NCI-H2107 treated with DMSO at 0.1 percent for 48 hours (cell line): Measurements from ENCODE around the gene ATP6V0A1.
A peak's percentile ranks its signal among the peaks of the same experiment; 100 is the strongest.
"Not testable (repeated sequence)": the region's sequence is repeated elsewhere in the genome, so short reads cannot be mapped to it uniquely, and the experiment has no call there.

Experiments
- DNase-seq: peaks from one replicate; lab custom pipeline; 2025; ENCODE audit not compliant: unreplicated experiment; lab: John Stamatoyannopoulos, UW

Gene ATP6V0A1

DNA sequence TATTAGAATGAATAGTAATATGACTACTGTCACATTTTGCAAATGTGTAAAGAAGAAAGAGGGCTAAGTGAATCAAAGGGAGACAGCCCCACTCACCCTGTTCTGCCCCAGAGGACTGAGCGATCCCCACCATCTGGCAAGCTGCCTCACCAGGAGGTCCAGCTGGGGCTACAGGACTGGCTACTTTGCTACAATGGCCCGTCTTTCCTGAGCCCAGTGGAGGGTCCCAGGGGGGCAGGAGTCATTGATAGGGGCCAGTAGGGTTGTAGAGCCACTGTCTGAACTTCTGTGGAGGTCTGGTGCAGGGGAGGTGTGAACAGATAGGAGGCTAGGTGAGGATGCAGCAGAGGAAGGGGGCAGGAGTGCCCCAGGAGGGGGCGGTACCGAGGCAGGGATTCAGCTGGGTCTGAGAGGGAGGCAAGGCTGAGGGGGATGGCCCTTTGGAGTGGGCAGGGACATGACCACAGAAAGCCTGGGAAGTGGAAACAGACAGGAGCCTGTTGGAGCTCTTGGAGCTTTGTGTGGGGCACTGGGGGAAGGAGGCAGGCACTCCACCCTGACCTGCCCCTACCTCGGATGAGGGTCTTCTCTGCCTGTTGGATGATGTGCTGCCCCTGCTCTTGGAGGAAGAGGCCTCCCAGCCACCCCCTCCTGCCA, 97.4 kb downstream of the ATP6V0A1 start:
- DNase-seq = not testable (repeated sequence)

DNA sequence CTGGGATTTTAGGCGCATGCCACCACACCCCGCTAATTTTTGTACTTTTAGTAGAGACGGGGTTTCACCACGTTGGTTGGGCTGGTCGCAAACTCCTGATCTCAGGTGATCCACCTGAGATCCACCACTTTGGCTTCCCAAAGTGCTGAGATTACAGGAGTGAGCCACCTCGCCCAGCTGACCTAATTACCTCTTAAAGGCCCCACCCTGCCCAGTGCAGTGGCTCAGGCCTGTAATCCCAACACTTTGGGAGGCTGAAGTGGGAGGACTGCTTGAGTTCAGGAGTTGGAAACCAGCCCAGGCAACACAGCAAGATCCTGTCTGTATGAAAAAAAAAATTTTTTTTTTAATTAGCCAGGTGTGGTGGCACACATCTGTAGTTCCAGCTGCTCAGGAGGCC, 100.4 kb downstream of the ATP6V0A1 start:
- no peak for DNase-seq

DNA sequence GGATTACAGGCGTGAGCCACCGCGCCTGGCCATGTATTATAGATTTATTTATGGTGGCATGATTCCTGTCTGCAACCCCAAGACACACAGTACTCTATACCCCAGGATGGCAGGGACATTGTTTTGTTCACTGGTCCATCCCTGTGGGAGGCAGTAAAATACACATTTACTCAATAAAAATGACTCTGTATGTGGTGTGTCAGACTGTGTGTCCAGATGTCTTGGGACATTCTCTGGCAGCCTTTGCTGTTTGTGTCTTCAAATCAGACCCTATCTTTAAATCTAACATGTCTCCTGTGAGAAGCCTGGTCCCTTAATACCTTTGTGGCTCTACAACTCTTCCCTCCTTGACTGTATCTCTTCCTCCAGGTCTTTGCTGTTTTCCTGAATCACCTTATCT, 101.6 kb downstream of the ATP6V0A1 start:
- no peak for DNase-seq

DNA sequence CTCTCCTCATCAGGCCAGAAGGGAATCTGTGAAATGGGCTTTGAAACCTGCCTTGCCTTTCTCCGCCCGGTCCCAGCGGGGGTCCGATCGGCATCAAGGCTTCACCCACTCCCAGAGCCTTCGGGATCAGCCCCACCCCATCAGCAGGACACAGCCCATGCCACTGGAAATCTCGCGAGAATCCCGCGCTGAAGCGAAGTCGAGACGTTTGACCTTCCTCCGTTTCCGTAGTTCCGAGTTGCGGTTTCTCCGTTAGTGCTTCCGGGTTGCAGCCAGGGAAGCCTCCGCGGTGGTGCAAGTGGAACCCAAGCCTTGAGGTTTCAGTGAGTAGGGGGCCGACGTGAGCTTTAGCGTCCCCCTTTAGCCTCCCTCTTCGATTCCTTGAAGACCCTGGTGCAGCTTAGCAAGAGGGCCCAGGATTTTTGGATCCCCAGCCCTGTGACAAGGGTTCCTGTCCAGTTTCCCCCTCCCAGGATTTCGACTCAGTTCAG, 103.3 kb downstream of the ATP6V0A1 start, which contains the start of gene COASY:
COASY (plus strand) TSS at position 252 of the 491 bp plus-strand sequence. CDS start 475 bp downstream, outside the sequence.
- peak; percentile 90 for DNase-seq

DNA sequence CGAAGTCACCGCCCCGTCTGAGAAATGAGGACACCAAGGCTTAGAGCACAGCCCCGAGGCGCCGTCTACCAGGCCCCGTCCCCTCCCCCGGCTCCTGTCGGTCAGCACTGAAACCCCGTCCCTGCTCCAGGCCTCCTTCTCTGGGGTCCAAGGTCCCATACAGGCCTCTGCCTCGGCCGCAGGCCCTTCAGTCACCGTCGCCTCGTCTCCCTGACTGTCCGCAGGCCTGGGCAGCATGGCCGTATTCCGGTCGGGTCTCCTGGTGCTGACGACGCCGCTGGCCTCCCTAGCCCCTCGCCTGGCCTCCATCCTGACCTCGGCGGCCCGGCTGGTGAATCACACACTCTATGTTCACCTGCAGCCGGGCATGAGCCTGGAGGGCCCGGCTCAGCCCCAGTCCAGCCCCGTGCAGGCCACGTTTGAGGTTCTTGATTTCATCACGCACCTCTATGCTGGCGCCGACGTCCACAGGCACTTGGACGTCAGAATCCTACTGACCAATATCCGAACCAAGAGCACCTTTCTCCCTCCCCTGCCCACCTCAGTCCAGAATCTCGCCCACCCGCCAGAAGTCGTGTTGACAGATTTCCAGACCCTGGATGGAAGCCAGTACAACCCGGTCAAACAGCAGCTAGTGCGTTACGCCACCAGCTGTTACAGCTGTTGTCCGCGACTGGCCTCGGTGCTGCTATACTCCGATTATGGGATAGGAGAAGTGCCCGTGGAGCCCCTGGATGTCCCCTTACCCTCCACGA, 103.9 kb downstream of the ATP6V0A1 start:
- DNase-seq = no peak

DNA sequence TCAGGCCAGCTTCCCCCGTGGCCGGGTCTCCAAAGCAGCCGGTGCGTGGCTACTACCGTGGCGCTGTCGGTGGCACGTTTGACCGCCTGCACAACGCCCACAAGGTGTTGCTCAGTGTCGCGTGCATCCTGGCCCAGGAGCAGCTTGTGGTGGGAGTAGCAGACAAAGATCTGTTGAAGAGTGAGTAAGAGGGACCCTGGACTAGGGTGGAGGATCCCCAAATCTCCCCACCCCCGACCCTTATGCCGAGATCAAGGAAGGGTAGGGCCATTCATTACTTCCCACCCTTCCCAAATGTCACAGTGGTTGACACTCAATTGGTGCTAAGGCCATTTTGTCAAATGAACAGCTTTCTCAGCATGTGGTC, 104.4 kb downstream of the ATP6V0A1 start:
- no peak for DNase-seq

DNA sequence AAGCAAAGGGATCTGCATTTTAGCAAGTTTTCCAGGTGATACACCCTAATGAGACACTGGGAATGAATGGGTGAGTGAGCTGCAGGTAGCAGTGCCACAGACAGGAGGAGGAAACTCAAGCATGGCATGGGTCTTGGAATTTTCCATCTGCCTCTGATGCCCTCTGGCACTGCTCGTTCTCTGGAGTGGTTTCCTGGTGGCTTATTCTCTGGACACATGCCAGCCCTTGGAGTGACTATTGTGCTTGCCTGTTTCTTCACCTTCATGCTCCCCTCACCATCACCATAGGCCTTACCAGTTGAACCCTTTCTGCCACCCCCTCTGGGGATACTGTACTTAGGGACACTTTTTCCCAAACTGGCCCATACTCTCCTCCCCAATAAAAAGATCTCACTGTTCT, 104.9 kb downstream of the ATP6V0A1 start:
- no peak for DNase-seq

DNA sequence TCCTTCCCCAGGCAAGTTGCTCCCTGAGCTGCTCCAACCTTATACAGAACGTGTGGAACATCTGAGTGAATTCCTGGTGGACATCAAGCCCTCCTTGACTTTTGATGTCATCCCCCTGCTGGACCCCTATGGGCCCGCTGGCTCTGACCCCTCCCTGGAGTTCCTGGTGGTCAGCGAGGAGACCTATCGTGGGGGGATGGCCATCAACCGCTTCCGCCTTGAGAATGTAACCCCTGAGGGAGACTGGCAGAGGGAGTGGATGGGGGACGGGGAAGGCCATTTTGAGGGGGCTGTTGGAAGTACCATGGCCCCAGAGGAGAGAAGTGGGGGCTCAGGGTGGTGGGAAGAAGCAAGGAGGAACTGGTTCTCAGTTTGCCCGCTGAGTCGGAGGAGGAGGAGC, 105.3 kb downstream of the ATP6V0A1 start:
- no peak for DNase-seq

DNA sequence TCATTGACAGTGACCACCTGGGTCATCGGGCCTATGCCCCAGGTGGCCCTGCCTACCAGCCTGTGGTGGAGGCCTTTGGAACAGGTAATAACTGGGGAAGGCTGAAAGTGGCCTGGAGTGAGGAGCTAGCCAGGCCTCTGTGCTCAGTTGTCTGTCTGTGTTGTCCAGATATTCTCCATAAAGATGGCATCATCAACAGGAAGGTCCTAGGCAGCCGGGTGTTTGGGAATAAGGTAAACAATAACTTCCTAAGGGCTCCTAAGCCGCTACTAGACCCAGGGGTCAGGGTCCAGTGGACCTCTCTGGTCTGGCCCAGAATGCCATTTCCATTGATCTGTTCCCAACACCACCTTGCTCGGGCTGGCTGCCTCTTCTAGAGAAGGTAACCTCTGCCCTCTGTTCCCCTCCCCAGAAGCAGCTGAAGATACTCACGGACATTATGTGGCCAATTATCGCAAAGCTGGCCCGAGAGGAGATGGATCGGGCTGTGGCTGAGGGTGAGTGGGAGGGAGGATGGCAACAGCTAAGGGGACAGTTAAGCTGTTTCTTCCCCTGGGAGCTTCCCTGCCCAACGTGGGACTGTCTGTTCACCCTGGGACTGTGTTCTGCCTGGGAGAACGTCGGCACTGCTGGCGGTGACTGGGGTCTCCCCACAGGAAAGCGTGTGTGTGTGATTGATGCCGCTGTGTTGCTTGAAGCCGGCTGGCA, 106.3 kb downstream of the ATP6V0A1 start:
- DNase-seq = no peak

DNA sequence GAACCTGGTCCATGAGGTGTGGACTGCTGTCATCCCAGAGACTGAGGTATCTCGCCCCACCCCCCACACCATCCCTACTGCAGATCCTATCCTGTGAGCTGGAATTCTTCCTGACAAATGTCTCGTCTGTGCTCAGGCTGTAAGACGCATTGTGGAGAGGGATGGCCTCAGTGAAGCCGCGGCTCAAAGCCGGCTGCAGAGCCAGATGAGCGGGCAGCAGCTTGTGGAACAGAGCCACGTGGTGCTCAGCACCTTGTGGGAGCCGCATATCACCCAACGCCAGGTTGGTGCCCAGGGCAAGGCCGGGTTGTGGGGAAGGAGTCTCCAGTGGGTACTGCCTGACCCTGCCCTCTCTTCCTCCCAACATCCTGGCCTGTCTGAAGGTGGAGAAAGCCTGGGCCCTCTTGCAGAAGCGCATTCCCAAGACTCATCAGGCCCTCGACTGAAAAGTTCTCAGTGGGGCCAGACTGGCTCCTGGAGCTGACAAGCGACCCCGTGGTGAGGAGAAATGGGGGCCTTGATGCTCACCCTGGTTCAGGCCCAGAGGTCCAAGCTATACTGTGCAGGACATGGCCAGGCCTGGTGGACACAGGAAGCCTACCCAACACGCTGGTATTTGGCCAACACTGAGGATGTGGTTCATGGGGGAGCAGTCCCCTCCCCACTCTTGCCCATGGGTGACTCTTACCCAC, 107.0 kb downstream of the ATP6V0A1 start:
- no peak for DNase-seq

DNA sequence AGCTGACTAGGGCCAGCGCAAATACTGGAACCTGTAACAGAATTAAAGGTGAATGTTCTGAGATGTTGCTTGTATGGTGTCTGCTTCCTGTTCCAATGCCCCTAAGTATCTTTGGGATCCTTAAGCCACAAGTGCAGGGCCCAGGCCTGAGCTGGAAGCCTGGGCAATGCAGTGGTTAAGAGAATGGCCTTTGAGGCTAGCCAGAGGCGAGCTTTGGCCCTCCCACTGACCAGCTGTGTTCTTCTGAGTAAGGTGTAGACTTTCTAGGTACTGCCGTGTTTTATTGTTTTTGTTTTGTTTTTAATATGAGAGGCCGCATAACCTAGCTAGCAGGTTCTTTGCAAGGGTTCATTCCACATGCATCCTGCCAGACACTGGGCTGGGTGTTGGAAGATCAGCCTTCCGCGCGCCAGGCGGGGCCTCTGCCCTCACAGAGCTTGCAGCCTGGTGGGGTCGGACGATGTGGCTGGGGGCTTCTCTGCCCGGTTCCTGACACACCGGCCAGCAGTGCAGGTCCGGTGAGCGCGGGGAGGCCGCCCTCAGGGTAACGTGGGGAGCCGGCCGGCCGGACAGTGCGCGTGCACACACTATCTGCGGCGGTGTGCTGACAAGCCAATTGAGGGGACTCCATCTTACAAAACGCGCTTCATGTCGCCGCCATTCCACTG, 107.7 kb downstream of the ATP6V0A1 start:
- no peak for DNase-seq

DNA sequence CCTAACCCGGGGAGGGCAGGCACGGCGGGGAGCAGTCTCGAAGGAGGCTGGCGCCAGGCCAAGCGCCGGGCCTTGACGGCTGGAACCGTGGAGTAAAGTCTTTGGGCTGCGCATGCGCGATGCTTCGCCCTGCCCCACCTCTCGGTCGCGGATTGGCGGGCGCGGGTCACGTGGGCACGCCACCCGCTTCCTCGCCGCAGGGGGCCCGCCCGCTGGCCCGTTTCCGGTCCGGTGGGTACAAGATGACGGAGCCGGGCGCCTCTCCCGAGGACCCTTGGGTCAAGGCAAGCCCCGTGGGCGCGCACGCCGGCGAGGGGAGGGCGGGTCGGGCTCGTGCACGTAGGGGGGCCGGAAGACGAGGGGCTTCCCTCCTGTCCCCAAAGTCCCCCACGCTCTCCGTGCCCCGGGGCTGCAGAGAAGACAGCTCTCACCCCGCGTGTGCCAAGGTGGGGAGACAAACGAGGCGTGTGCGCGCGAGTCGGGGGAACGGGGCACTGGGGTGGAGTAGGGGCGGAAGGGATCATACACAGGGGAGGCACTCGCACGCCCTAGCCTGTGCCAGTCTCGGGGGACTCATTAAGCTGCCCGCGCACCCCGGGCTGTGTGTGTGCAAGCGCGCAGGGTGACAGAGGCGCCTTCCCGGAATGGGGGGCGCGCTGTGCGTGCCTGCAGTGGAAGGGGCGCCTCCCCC, 108.3 kb downstream of the ATP6V0A1 start, which contains the start of gene MLX:
MLX (plus strand) TSS at position 218 of the 691 bp plus-strand sequence; CDS start at position 243, 25 bp downstream.
- peak; percentile 90 for DNase-seq

DNA sequence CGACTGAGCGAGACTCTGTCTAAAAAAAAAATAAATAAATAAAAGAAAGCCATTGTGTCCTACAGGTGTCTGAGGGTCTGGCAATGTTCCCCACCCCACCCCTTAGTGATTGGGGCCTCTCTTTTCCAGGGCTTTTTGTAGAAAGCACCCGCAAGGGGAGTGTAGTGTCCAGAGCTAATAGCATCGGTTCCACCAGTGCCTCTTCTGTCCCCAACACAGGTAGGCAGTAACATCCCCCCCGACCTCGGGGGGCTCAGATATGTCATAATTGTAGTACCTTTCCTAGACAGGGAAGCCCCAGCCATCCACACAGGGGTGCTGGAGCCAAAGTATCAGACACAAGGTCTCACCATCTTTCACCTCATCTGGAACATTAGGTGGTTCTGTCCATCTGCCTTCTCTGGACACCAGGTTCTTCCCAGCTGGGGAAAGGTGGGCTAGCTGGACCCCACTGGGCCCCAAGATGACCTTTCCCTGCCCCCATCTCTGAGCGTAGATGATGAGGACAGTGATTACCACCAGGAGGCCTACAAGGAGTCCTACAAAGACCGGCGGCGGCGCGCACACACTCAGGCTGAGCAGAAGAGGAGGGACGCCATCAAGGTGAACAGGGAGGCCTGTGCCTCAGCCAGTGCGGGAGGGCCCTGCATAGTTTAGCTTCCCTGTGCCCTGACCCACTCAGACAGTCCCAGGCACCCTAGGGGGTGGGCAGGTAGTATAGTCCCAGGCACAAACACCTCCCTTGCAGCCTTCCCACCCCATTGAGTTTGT, 109.8 kb downstream of the ATP6V0A1 start:
- DNase-seq = no peak

DNA sequence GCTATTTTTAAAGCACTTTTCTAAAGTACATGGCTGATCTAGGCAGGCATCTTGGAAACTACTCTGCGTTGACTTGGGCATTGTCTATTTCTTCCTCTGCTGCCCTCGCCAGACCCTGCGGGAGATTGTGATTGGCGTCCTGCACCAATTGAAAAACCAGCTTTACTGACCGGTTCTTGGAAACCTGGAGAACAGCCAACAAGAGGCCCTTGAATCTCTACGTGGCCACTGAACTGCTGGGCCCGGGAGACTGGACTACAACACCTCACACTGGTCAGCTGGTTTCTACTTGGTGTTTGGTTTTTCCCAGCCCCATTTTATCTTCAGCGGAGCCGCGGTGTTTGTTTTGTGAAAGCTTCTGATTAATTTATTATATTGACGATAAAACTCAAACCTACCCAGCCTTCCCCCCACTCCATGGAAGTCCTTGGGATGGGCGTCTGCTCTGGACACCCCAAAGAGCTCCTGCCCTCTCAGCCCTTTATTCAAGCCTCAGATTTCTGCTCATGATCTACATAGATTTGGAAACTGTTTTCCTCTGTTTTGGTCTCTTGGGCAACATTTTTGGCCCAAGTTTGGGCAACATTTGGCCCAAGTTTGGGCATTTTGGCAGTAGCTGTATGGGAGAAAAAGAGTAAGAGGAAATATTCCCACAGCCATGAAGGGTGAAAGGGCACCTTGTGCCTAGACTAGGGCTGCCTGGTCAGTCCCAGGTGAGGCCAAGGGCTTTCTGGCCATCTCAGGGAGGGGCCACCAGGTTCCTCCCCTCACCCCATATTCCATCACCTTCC, 113.0 kb downstream of the ATP6V0A1 start:
- DNase-seq = no peak
